NCI-H524 treated with DMSO at 0.1 percent for 48 hours (cell line): Measurements from ENCODE around the gene SDE2.
"Not testable (repeated sequence)": the region's sequence is repeated elsewhere in the genome, so short reads cannot be mapped to it uniquely, and the experiment has no call there.

ENCODE experiments used
- DNase-seq: peaks from one replicate; lab custom pipeline; 2025; lab: John Stamatoyannopoulos, UW

SDE2 gene

DNA sequence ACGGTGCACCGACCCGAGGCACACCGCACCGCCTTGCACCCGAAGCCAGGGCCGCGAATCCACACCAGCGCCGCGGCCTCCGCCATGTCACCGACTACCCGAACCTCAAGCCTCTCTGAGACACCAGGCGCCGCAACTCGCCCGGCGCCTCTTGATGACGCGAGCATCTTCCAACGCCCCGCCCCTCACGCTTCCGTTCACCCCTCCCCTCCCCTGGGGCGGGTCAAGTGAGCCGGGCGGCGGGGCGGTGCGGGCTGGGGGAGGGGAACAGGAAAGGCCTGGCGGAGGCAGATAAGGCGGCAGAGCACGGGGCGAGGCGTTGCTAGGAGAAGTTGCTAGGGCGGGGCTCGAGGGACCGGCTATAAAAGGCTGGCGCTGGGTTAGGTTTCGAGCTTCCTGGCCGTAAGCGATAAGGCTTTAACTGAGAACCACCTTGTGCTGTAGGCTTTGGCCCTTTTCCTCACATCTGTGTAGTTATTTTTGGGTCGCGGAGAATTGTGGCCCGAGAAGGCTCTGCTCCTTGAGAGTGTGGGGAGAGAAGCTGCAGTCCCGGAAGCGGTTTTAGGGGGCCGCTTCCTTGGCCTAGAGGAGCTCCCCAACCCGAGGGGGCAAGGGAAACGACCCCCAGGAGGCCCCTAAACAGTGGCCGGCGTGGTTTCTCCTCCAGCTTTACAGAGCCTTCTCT is at the start of gene SDE2:
SDE2 (minus strand) TSS at position 117 of the 685 bp plus-strand sequence; CDS start at position 86, 31 bp downstream.
- peak; percentile 64 for DNase-seq

- no peak for DNase-seq
Measured at GRCh38 chr1:226048886-226049285, 49.7 kb upstream of the SDE2 start.

- DNase-seq: no peak
Measured at GRCh38 chr1:226047495-226047894, 48.4 kb upstream of the SDE2 start.

- DNase-seq: no peak
Measured at GRCh38 chr1:226046240-226046639, 47.1 kb upstream of the SDE2 start.

DNA sequence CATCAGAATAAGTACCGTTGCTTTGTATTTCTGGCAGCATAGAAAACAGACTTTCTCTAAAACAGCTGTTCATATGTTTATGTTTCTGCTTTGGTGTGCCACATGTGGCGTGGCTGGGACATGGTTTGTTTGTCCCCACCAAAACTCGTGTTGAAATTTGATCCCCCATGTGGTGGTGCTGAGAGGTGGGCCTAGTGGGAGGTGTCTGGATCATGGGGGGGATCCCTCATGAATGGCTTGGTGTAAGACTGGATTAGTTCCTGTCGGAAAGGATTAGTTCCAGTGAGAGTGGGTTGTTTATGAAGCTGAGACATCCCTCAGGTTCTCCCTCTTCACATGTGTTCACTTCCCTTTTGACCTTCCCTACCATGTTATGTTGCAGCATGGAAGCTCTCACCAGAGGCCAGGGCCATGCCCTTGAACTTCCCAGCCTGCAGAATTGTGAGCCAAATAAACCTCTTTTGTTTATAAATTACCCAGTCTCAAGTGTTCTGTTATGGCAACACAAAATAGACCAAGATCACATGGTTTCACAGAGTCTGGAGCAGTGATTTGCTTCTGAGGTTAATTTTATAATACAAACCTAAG is 45.5 kb upstream of the SDE2 start:
- DNase-seq: no peak

GRCh38 chr1:226041419-226041818 is 42.3 kb upstream of the SDE2 start:
- DNase-seq: peak; percentile 30

GRCh38 chr1:226038661-226039060 is 39.5 kb upstream of the SDE2 start:
- DNase-seq: no peak

GRCh38 chr1:226035915-226036314 is 36.8 kb upstream of the SDE2 start:
- DNase-seq: no peak

- DNase-seq: no peak
Measured at GRCh38 chr1:226034482-226034881, 35.3 kb upstream of the SDE2 start.

- no peak for DNase-seq
Measured at GRCh38 chr1:226033991-226034390, 34.8 kb upstream of the SDE2 start.

DNA sequence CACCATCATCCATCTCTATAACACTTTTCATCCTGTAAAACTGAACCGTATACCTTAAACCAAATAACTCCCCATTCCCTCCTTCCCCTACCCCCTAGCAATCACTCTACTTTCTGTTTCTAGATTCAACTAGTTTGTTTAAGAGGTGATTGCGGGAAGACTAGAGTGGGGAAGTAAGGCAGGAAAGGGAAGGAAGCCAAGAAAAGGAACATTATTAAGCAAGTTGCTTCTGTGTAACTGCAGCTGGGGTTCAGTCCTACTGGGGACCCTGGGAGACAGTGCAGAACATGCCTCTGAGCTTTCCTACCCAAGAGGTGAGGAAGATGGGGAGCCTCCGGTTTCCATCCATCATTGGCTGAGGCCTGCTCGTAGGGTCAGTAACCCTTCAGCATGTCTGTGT is 34.4 kb upstream of the SDE2 start:
- no peak for DNase-seq

- DNase-seq: peak; percentile 18
Measured at GRCh38 chr1:226029568-226030225, 30.6 kb upstream of the SDE2 start.

- no peak for DNase-seq
Measured at GRCh38 chr1:226029093-226029496, 30.0 kb upstream of the SDE2 start.

DNA sequence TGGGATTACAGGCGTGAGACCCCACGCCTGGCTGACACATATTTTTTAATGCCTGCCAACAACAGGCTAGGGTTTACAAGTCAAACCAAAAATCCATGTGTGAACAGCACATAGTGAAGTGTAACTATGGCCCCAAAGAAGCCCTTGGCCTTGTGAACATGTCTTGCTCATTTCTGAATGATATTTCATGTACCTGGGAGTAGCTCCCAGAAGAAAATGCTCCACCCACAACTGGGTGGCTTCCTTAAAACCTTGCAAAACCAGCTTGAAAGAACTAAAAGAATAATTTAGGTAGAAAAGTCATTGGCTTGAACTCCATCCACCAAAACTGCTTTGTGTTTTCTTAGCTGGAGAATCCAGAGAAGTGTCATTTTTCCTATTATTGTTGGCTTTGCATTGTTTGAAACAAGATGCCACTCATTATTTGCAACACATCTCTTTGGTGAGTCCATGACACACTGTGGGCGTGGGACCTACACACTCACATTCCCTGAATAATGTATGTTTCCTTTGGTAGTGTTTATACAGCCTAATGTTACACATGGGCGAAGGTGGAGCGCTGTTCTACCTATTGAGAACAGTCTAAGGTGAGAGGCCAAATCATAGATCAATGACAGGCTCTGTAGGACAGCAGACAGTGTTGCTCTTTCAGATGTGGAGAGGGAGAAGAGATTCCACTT is 28.5 kb upstream of the SDE2 start:
- DNase-seq: no peak

- no peak for DNase-seq
Measured at GRCh38 chr1:226026833-226027232, 27.7 kb upstream of the SDE2 start.

- DNase-seq: no peak
Measured at GRCh38 chr1:226023735-226024134, 24.6 kb upstream of the SDE2 start.

DNA sequence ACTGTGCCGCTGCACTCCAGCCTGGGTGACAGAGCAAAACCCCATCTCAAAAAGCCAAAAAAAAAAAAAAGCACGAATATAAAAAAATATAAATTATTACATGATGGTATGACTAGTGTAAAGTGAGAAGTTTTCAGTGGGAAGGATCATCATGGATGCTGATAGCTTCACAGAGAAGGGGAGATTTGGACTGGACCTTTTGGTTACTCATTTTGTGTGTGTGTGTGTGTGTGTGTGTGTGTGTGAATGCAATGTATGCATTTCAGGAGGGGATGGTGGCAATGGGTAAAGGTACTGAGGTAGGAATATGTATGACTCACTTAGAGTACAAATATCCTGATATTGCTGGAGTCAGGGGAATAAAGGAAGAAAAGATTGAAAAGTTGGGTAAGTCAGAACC is 22.7 kb upstream of the SDE2 start:
- DNase-seq: no peak

DNA sequence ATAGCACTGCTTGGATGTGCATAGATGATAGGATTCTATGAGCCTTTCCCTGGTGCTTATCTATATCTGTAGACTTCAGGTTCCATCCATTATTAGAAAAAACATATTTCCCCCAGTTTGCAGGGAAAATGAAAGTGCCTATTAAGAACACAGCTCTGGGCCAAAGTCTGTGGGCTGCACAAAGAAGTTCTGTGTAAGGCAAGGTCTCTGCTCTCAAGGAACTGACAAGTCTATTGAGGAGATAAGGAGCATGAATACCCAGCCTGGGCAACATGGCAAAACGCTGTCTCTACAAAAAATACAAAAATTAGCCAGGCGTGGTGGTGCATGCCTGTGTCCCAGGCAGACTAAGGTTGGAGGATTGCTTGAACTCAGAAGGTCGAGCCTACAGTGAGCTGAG is 22.3 kb upstream of the SDE2 start:
- DNase-seq: no peak

- DNase-seq: peak; percentile 17
Measured at GRCh38 chr1:226019572-226019971, 20.4 kb upstream of the SDE2 start.

- no peak for DNase-seq
Measured at GRCh38 chr1:226017070-226017469, 17.9 kb upstream of the SDE2 start.

- DNase-seq: peak; percentile 89
Measured at GRCh38 chr1:226009650-226010044, 10.5 kb upstream of the SDE2 start.

- DNase-seq: not testable (repeated sequence)
Measured at GRCh38 chr1:226007126-226007892, 8.2 kb upstream of the SDE2 start.
